ENCODE results near the gene UTRN. TPM values are rescaled to one million over a fixed set of nuclear protein-coding genes. Genes with fewer than 3 reads are reported as not detected.

Gene UTRN
- total and polyA plus RNA-seq, 10 of the 15 experiments (the other 5 are each of a cell fraction or from before 2014, with no cell fraction given), result 1.6 to 52.6 (median 25.5) TPM

DNA sequence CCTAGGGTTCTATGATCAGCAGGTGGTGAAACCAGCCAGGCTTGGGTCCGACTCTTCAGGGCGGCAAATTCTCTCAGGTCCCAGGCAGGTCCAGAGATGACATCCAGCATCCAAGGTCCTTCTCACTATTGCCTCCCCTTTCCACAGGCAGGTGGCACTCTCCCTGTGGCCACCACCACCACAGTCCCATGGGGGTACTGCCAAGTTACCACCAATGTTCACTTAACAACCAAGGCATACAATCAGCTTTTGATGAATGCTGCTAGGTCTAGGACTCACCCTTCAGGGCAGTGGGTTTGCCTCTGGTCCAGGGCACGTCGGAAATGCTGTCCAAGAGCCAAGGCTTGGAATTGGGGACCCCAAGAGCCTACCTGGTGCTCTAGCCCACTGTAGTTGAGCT lies 40.4 kb upstream of the UTRN start (continued):
- TF ChIP-seq, protein P1, sequence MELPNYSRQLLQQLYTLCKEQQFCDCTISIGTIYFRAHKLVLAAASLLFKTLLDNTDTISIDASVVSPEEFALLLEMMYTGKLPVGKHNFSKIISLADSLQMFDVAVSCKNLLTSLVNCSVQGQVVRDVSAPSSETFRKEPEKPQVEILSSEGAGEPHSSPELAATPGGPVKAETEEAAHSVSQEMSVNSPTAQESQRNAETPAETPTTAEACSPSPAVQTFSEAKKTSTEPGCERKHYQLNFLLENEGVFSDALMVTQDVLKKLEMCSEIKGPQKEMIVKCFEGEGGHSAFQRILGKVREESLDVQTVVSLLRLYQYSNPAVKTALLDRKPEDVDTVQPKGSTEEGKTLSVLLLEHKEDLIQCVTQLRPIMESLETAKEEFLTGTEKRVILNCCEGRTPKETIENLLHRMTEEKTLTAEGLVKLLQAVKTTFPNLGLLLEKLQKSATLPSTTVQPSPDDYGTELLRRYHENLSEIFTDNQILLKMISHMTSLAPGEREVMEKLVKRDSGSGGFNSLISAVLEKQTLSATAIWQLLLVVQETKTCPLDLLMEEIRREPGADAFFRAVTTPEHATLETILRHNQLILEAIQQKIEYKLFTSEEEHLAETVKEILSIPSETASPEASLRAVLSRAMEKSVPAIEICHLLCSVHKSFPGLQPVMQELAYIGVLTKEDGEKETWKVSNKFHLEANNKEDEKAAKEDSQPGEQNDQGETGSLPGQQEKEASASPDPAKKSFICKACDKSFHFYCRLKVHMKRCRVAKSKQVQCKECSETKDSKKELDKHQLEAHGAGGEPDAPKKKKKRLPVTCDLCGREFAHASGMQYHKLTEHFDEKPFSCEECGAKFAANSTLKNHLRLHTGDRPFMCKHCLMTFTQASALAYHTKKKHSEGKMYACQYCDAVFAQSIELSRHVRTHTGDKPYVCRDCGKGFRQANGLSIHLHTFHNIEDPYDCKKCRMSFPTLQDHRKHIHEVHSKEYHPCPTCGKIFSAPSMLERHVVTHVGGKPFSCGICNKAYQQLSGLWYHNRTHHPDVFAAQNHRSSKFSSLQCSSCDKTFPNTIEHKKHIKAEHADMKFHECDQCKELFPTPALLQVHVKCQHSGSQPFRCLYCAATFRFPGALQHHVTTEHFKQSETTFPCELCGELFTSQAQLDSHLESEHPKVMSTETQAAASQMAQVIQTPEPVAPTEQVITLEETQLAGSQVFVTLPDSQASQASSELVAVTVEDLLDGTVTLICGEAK (IDR thresholded peaks at IDR 0.05; ENCODE audit: borderline replicate concordance), result no peak

DNA sequence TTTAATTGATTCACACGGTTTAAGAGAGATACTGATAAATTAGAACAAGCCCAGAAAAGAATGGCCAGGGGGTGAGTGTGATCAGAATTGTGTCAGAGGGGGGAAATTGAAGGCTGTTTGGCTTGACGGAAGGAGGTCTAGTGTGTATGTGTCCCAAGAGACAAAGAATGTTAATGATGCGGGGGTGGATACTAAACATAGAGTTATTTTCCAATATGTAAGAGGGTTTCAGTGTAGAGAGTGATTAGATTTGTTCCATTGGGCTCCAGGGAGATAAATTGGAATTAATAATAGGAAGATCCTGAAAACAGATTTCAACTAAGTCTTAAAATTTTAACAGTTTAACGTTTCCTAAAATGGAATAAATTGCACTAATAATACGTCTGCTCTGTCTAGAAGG lies 38.1 kb upstream of the UTRN start:
- DNase-seq (ENCODE audit: low read depth, low spot score) (no peak), FAIRE-seq (no peak), ATAC-seq (no peak)
- Histone ChIP-seq H3K79me2 (ENCODE audit: control insufficient read depth, insufficient read depth, low read length) (no peaks in the 10 kb centered on the region), H3K4me3 (no peak overlapping the region), H3K9ac (ENCODE audit: control insufficient read depth, insufficient read depth, low read length) (no peak overlapping the region), H3K27ac (ENCODE audit: control insufficient read depth, insufficient read depth) (no peak overlapping the region), H4K20me1 (ENCODE audit: control insufficient read depth, insufficient read depth) (no peaks in the 10 kb centered on the region), H2AFZ (ENCODE audit: control insufficient read depth, low read depth, low read length) (no peak overlapping the region), H3K9me3 (replicated peaks; ENCODE audit: control insufficient read depth, insufficient read depth, low read length) (no peaks in the 10 kb centered on the region; the same call in 1 of the 3 replicates), H3K27me3 (replicated peaks in 1 of 2; ENCODE audit: control insufficient read depth in 2 of 2, insufficient read depth in 2 of 2, low read length in 1 of 2) (no peaks in the 10 kb centered on the region; a peak in 2 of 4 replicates), H3K36me3 (ENCODE audit: control insufficient read depth in 2 of 2, insufficient read depth in 2 of 2, low read length in 1 of 2) (no peaks in the 10 kb centered on the region), H3K4me1 (ENCODE audit: control insufficient read depth, insufficient read depth, low read length) (no peaks in the 10 kb centered on the region), H3K4me2 (ENCODE audit: control insufficient read depth, insufficient read depth) (no peak overlapping the region)
- 13% methylated on average over 5 of the region's 5 CpGs for WGBS (ENCODE audit: insufficient coverage, insufficient replicate concordance, low lambda C conversion rate, missing lambda C conversion rate)
- in situ Hi-C loops (cut with MboI), result no loop called here
- RAD21 ChIA-PET (ENCODE audit: unreplicated experiment), result no interaction called here
- CTCF ChIA-PET, result interaction anchor here (1.0 kb wide), 1 partner anchor 28 kb away, joined by 3 read pairs; no protein-coding TSS in a partner anchor
- intact Hi-C loops (cut with micrococcal nuclease; ENCODE audit: unreplicated experiment), result no loop called here
- POLR2A ChIA-PET, result no interaction called here
- no TSS peak for BruUV-seq (replicated peaks)
- SMC1A ChIA-PET (ENCODE audit: uncharacterized antibody, unreplicated experiment), result interaction anchor here (1.1 to 1.3 kb wide), 3 partner anchors 15 to 235 kb away, joined by 3 to 5 read pairs (median 3); no protein-coding TSS in a partner anchor
- TF ChIP-seq MEF2B (IDR thresholded peaks at IDR 0.05; ENCODE audit: partially characterized antibody, poor library complexity, severe bottlenecking), result peak; percentile 43
- no peak for TF ChIP-seq HDAC2 (IDR thresholded peaks at IDR 0.05)
- TF ChIP-seq ZNF592 (IDR thresholded peaks at IDR 0.05), result no peak
- no peak for TF ChIP-seq GABPA (IDR thresholded peaks at IDR 0.05; ENCODE audit: low read depth)
- TF ChIP-seq, protein P2, sequence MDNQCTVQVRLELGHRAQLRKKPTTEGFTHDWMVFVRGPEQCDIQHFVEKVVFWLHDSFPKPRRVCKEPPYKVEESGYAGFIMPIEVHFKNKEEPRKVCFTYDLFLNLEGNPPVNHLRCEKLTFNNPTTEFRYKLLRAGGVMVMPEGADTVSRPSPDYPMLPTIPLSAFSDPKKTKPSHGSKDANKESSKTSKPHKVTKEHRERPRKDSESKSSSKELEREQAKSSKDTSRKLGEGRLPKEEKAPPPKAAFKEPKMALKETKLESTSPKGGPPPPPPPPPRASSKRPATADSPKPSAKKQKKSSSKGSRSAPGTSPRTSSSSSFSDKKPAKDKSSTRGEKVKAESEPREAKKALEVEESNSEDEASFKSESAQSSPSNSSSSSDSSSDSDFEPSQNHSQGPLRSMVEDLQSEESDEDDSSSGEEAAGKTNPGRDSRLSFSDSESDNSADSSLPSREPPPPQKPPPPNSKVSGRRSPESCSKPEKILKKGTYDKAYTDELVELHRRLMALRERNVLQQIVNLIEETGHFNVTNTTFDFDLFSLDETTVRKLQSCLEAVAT (IDR thresholded peaks at IDR 0.05), result no peak

Measured in GM12878 (cell line).